Lower leg skin (tissue), 3 donors: ENCODE results near the gene SSUH2.

Experiments
- POLR2A ChIP-seq, 2 donors: fragments of 450-650 bp; IDR thresholded peaks; one replicate each; pipeline ENCODE4 v1.6.1; 2016 to 2017; ENCODE audit warnings: antibody characterized with exemption in 2 of 2, mild to moderate bottlenecking in 1 of 2, moderate library complexity in 1 of 2
- TF ChIP-seq, protein P1 (sequence below), 3 donors: fragments of 450-650 bp; IDR thresholded peaks; one replicate each; pipeline ENCODE4 v1.5.1; 2016; ENCODE audit warnings: antibody characterized with exemption in 3 of 3, mild to moderate bottlenecking in 3 of 3, moderate library complexity in 2 of 3

- TF ChIP-seq, protein P1, sequence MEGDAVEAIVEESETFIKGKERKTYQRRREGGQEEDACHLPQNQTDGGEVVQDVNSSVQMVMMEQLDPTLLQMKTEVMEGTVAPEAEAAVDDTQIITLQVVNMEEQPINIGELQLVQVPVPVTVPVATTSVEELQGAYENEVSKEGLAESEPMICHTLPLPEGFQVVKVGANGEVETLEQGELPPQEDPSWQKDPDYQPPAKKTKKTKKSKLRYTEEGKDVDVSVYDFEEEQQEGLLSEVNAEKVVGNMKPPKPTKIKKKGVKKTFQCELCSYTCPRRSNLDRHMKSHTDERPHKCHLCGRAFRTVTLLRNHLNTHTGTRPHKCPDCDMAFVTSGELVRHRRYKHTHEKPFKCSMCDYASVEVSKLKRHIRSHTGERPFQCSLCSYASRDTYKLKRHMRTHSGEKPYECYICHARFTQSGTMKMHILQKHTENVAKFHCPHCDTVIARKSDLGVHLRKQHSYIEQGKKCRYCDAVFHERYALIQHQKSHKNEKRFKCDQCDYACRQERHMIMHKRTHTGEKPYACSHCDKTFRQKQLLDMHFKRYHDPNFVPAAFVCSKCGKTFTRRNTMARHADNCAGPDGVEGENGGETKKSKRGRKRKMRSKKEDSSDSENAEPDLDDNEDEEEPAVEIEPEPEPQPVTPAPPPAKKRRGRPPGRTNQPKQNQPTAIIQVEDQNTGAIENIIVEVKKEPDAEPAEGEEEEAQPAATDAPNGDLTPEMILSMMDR (IDR thresholded peaks at IDR 0.05) = no peak
- no peak for TF ChIP-seq POLR2A (IDR thresholded peaks at IDR 0.05)
These were observed 18.0 kb upstream of the SSUH2 start for GRCh38 chr3:8662594-8662993.
